ENCODE data around the gene PRR11.

The PRR11 gene

GRCh38 chr17:59193336-59193862 lies 37.9 kb downstream of the PRR11 start:
- H3K27ac ChIP-seq (ENCODE audit: poor library complexity, severe bottlenecking): no peak overlapping the region
- H3K4me3 ChIP-seq (ENCODE audit: severe bottlenecking): no peak overlapping the region
- no peak for TF ChIP-seq CTCF (IDR thresholded peaks at IDR 0.05; ENCODE audit: poor library complexity, severe bottlenecking)
- no peak for ATAC-seq (ENCODE audit: low read depth)
- peaks cover 89% of the 10 kb centered on the region for H3K36me3 ChIP-seq (ENCODE audit: low read depth)
- DNase-seq (ENCODE audit: low spot score): no peak
- H3K27me3 ChIP-seq (ENCODE audit: insufficient read depth, poor library complexity, severe bottlenecking): no peaks in the 10 kb centered on the region
- H3K9me3 ChIP-seq (ENCODE audit: severe bottlenecking): no peaks in the 10 kb centered on the region
- H3K4me1 ChIP-seq (ENCODE audit: insufficient read depth, poor library complexity, severe bottlenecking): no peaks in the 10 kb centered on the region

GRCh38 chr17:59199398-59199797 lies 43.9 kb downstream of the PRR11 start:
- no peak overlapping the region for H3K27ac ChIP-seq (ENCODE audit: poor library complexity, severe bottlenecking)
- peaks cover 91% of the 10 kb centered on the region for H3K36me3 ChIP-seq (ENCODE audit: low read depth)
- ATAC-seq (ENCODE audit: low read depth) (no peak), DNase-seq (ENCODE audit: low spot score) (no peak)
- no peak for TF ChIP-seq CTCF (IDR thresholded peaks at IDR 0.05; ENCODE audit: poor library complexity, severe bottlenecking)
- H3K4me1 ChIP-seq (ENCODE audit: insufficient read depth, poor library complexity, severe bottlenecking): no peaks in the 10 kb centered on the region
- no peaks in the 10 kb centered on the region for H3K9me3 ChIP-seq (ENCODE audit: severe bottlenecking)
- H3K27me3 ChIP-seq (ENCODE audit: insufficient read depth, poor library complexity, severe bottlenecking): no peaks in the 10 kb centered on the region
- no peak overlapping the region for H3K4me3 ChIP-seq (ENCODE audit: severe bottlenecking)

- no peak overlapping the region for H3K27ac ChIP-seq (ENCODE audit: poor library complexity, severe bottlenecking)
- no peak for TF ChIP-seq CTCF (IDR thresholded peaks at IDR 0.05; ENCODE audit: poor library complexity, severe bottlenecking)
Observed at GRCh38 chr17:59202320-59202719, 46.8 kb downstream of the PRR11 start.

GRCh38 chr17:59219370-59219769 lies 63.8 kb downstream of the PRR11 start:
- Histone ChIP-seq H3K27me3 (ENCODE audit: insufficient read depth, poor library complexity, severe bottlenecking) (no peaks in the 10 kb centered on the region), H3K27ac (ENCODE audit: poor library complexity, severe bottlenecking) (no peak overlapping the region), H3K9me3 (ENCODE audit: severe bottlenecking) (no peaks in the 10 kb centered on the region), H3K4me3 (ENCODE audit: severe bottlenecking) (no peak overlapping the region), H3K36me3 (ENCODE audit: low read depth) (peaks cover 7% of the 10 kb centered on the region), H3K4me1 (ENCODE audit: insufficient read depth, poor library complexity, severe bottlenecking) (peaks cover 13% of the 10 kb centered on the region)
- DNase-seq (ENCODE audit: low spot score) (no peak), ATAC-seq (ENCODE audit: low read depth) (no peak)
- no peak for TF ChIP-seq CTCF (IDR thresholded peaks at IDR 0.05; ENCODE audit: poor library complexity, severe bottlenecking)

More at GRCh38 chr17:59202320-59202719, 46.8 kb downstream of the PRR11 start:
- H3K27me3 ChIP-seq (ENCODE audit: insufficient read depth, poor library complexity, severe bottlenecking): no peaks in the 10 kb centered on the region
- no peaks in the 10 kb centered on the region for H3K9me3 ChIP-seq (ENCODE audit: severe bottlenecking)
- no peak for ATAC-seq (ENCODE audit: low read depth)
- DNase-seq (ENCODE audit: low spot score): no peak
- H3K4me1 ChIP-seq (ENCODE audit: insufficient read depth, poor library complexity, severe bottlenecking): no peaks in the 10 kb centered on the region
- H3K36me3 ChIP-seq (ENCODE audit: low read depth): peaks cover 65% of the 10 kb centered on the region
- no peak overlapping the region for H3K4me3 ChIP-seq (ENCODE audit: severe bottlenecking)

- H3K27me3 ChIP-seq (ENCODE audit: insufficient read depth, poor library complexity, severe bottlenecking): no peaks in the 10 kb centered on the region
- no peak for TF ChIP-seq CTCF (IDR thresholded peaks at IDR 0.05; ENCODE audit: poor library complexity, severe bottlenecking)
- no peak overlapping the region for H3K27ac ChIP-seq (ENCODE audit: poor library complexity, severe bottlenecking)
- peaks cover 1% of the 10 kb centered on the region for H3K36me3 ChIP-seq (ENCODE audit: low read depth)
- H3K4me1 ChIP-seq (ENCODE audit: insufficient read depth, poor library complexity, severe bottlenecking): peaks cover 13% of the 10 kb centered on the region
- no peak for DNase-seq (ENCODE audit: low spot score)
- H3K9me3 ChIP-seq (ENCODE audit: severe bottlenecking): no peaks in the 10 kb centered on the region
- no peak for ATAC-seq (ENCODE audit: low read depth)
- H3K4me3 ChIP-seq (ENCODE audit: severe bottlenecking): peak overlapping the region; percentile 56
Observed at GRCh38 chr17:59219992-59220327, 64.4 kb downstream of the PRR11 start.
